ENCODE results near the gene ADAMTSL1. TPM values are rescaled to one million over a fixed set of nuclear protein-coding genes. Genes with fewer than 3 reads are reported as not detected.

Gene ADAMTSL1
- total RNA-seq, 1 donor from 2014 or later: not detected

DNA sequence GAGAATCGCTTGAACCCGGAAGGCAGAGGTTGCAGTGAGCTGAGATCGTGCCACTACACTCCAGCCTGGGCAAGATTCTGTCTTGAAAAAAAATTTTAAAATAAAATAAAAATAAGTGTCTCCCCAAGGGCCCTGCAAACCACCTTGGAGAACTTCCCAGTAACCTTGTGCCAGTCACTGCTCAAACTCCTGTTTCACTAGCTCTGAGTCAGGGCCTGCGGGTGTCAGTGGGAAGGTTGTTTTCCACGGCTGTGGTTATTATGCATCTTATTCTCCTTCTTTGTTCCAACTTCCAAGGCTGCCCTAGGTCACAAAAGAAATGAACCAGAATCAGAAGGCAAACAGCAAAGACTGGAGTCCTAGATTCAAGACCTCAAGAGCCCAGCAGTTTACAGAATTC lies 246.7 kb downstream of the ADAMTSL1 start:
- Mint-ChIP-seq H3K27me3 (ENCODE audit: insufficient read depth) (no peaks in the 10 kb centered on the region), H3K4me3 (no peak overlapping the region), H3K4me1 (ENCODE audit: low read depth) (no peaks in the 10 kb centered on the region), H3K9me3 (no peaks in the 10 kb centered on the region), H3K27ac (no peak overlapping the region), H3K36me3 (ENCODE audit: low read depth) (no peaks in the 10 kb centered on the region)
- DNase-seq (ENCODE audit: low spot score): no peak
- intact Hi-C loops (cut with micrococcal nuclease): no loop called here

DNA sequence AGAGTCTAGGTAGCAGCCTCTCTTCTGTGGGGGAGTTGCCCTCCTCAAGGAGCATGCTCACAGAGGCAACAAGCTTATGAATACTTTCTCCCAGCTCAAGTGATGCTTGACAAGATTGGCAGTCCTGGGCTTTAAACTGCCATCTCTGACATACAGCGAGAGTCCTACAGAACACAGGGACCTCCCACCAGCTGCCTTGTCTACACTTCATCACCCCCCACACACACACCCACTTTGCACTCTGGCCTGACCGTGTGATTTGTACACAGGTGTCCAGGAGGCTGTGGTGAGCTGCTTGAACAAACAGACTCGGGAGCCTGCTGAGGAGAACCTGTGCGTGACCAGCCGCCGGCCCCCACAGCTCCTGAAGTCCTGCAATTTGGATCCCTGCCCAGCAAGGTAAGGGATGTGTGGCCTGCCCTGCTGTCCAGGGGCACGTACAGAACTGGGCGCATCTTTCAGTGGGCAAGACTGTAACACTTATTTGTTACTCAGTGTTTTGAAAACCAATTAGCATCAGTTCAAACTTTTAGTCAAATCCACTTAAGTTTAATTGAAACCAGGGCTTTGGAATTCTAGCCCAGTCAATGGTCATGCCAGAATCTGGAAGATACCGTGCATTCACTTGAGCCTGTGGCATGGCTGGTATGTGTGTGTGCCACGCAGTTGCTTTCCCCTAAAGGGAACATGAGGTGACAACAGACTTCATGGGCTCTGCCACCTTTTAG lies 247.5 kb downstream of the ADAMTSL1 start:
- H3K4me1 Mint-ChIP-seq (ENCODE audit: low read depth): no peaks in the 10 kb centered on the region
- H3K9me3 Mint-ChIP-seq: no peaks in the 10 kb centered on the region
- no peaks in the 10 kb centered on the region for H3K36me3 Mint-ChIP-seq (ENCODE audit: low read depth)

DNA sequence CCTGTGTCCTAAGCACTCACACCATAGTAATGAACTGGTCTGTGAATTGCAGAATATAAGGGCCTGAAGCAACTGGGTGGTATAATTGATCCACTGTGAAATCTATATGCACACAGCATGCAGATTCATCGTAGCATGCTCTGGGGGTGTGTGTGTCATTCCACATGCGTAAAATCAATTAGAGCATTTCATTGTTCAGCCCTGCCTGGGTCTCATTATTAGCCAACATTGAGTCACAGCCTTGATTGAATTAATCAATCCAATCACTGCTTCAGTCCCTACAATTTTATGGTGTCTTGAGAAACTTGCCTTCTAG lies 248.0 kb downstream of the ADAMTSL1 start:
- no peak overlapping the region for H3K4me3 Mint-ChIP-seq
- H3K27me3 Mint-ChIP-seq (ENCODE audit: insufficient read depth): no peaks in the 10 kb centered on the region
- H3K4me1 Mint-ChIP-seq (ENCODE audit: low read depth): no peaks in the 10 kb centered on the region
- intact Hi-C loops (cut with micrococcal nuclease): no loop called here
- no peaks in the 10 kb centered on the region for H3K36me3 Mint-ChIP-seq (ENCODE audit: low read depth)
- H3K27ac Mint-ChIP-seq: no peak overlapping the region
- no peaks in the 10 kb centered on the region for H3K9me3 Mint-ChIP-seq
- no peak for DNase-seq (ENCODE audit: low spot score)

More for the DNA sequence above, 247.5 kb downstream of the ADAMTSL1 start:
- no peak overlapping the region for H3K27ac Mint-ChIP-seq
- DNase-seq (ENCODE audit: low spot score): no peak
- H3K4me3 Mint-ChIP-seq: no peak overlapping the region
- intact Hi-C loops (cut with micrococcal nuclease): no loop called here
- H3K27me3 Mint-ChIP-seq (ENCODE audit: insufficient read depth): no peaks in the 10 kb centered on the region

DNA sequence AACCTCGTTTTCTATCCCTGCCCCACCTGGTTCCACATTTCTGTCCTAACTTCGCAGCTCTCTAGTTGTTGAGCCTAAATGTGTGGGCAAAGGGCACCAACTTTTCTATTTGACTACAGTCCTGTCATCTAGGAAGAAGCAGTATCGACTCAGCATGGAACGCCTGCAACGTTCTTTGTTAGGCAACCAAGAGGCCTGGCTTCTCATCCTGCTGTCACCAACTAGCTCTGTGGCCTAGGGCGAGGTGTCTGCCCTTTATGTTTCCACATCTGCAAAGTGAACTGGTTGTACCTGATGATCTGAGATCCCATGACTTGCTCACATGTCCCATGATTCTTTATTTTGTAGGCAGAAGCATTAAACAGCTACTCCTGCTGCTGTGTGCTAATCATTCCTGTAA lies 248.9 kb downstream of the ADAMTSL1 start:
- Mint-ChIP-seq H3K36me3 (ENCODE audit: low read depth) (no peaks in the 10 kb centered on the region), H3K27me3 (ENCODE audit: insufficient read depth) (no peaks in the 10 kb centered on the region), H3K4me3 (no peak overlapping the region), H3K4me1 (ENCODE audit: low read depth) (no peaks in the 10 kb centered on the region), H3K27ac (no peak overlapping the region), H3K9me3 (no peaks in the 10 kb centered on the region)
- intact Hi-C loops (cut with micrococcal nuclease): no loop called here
- DNase-seq (ENCODE audit: low spot score): no peak

DNA sequence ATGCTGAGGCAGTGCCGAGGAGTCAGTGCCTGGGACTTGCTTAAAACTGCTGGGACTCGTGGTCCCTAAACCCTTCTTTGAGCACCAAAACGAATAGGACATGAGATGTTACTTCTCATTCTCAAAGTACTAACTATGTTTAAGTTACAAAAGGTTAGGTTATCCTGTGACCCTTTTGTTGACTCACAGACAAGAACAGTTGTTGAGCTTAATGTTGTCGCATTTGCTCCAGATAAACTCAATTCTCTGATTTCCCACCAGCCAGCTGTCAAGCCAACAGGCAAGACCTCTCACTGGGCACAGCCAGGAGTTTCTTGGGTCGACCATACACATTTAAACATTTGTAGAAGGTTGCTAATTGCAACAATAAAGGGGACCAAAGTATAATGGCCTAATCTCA lies 249.4 kb downstream of the ADAMTSL1 start:
- no peaks in the 10 kb centered on the region for H3K9me3 Mint-ChIP-seq
- H3K27me3 Mint-ChIP-seq (ENCODE audit: insufficient read depth): no peaks in the 10 kb centered on the region
- no peaks in the 10 kb centered on the region for H3K4me1 Mint-ChIP-seq (ENCODE audit: low read depth)
- no peaks in the 10 kb centered on the region for H3K36me3 Mint-ChIP-seq (ENCODE audit: low read depth)
- DNase-seq (ENCODE audit: low spot score): no peak
- intact Hi-C loops (cut with micrococcal nuclease): no loop called here
- H3K27ac Mint-ChIP-seq: no peak overlapping the region
- H3K4me3 Mint-ChIP-seq: no peak overlapping the region

DNA sequence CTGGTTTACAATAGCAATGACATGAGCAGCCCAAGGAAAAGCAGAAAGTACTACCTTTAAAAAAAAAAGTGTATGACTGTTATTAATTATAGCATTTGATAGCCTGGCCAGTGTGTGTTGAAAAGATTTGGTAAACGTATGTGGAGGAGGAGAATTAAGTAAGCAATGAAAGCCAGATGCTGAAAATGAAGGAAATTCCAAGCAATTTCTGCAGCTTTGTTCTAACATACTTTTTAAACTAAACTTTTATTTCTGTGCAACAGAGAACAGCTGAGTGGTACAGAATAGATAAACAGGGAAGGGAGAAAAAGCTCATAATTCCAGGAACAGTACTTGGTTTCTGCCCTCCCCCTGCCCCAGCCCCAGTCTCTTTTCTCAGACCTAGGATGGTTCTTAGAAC lies 252.6 kb downstream of the ADAMTSL1 start:
- H3K27me3 Mint-ChIP-seq (ENCODE audit: insufficient read depth): no peaks in the 10 kb centered on the region
- H3K9me3 Mint-ChIP-seq: no peaks in the 10 kb centered on the region
- no peak overlapping the region for H3K27ac Mint-ChIP-seq
- H3K4me3 Mint-ChIP-seq: no peak overlapping the region
- DNase-seq (ENCODE audit: low spot score): no peak
- no peaks in the 10 kb centered on the region for H3K4me1 Mint-ChIP-seq (ENCODE audit: low read depth)
- intact Hi-C loops (cut with micrococcal nuclease): no loop called here
- no peaks in the 10 kb centered on the region for H3K36me3 Mint-ChIP-seq (ENCODE audit: low read depth)

DNA sequence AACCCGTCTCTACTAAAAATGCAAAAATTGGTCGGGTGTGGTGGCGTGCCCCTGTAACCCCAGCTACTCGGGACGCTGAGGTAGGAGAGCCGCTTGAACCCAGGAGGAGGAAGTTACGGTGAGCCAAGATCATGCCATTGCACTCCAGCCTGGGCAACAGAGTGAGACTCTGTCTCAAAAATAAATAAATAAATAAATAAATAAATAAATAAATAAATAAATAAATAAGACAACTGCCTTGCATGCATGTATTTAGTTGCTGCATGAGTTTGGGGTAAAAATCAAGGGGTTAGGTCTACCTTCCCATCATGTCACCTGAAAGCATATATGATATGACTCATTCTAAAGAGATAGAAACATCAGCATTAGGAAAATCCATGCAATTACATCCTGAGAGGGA lies 254.0 kb downstream of the ADAMTSL1 start:
- intact Hi-C loops (cut with micrococcal nuclease): no loop called here
- Mint-ChIP-seq H3K27ac (no peak overlapping the region), H3K4me1 (ENCODE audit: low read depth) (no peaks in the 10 kb centered on the region), H3K4me3 (no peak overlapping the region), H3K27me3 (ENCODE audit: insufficient read depth) (no peaks in the 10 kb centered on the region), H3K36me3 (ENCODE audit: low read depth) (no peaks in the 10 kb centered on the region), H3K9me3 (no peaks in the 10 kb centered on the region)
- DNase-seq (ENCODE audit: low spot score): no peak

DNA sequence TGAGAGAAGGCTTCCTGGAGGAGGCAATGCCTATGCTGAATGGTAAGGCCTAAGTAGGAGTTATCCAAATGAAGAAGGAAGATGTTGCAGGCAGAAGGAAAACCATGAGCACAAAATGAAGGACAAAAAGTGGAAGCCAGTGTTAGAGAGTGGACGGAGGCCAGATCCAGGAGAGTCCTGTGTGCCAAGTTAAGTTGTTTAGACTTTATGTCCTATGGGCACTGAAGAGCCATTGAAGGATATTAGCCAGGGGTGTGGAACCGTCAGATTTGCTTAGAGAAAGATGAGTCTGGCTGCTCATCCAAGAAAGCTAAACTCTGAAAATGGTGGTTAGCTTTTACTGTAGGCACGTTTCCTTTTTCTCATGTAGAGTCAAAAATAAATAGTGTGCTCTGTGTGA lies 254.7 kb downstream of the ADAMTSL1 start:
- Mint-ChIP-seq H3K4me1 (ENCODE audit: low read depth) (no peaks in the 10 kb centered on the region), H3K27ac (no peak overlapping the region)
- DNase-seq (ENCODE audit: low spot score): no peak

DNA sequence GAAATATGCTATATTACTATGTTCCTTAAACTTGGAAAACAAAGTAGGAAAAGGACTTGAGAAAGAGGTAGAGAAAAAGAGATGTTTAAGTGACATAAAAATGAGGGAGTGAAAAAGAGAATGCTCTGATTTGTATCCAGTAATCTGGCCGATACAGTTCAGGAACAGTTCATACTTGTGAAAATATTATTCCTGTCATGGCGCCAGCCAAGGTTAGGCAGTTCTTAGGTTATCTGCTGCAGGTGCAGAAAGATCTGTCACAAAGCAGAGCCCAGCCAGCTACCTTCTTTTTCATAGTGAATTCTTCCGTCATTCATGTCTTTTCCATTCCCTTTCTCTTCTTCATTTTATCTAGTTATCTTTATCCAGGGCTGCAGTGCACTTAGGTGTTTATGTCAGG lies 256.3 kb downstream of the ADAMTSL1 start:
- Mint-ChIP-seq H3K4me3 (no peak overlapping the region), H3K9me3 (no peaks in the 10 kb centered on the region), H3K27me3 (ENCODE audit: insufficient read depth) (no peaks in the 10 kb centered on the region), H3K27ac (no peak overlapping the region), H3K36me3 (ENCODE audit: low read depth) (no peaks in the 10 kb centered on the region), H3K4me1 (ENCODE audit: low read depth) (no peaks in the 10 kb centered on the region)
- DNase-seq (ENCODE audit: low spot score): no peak
- intact Hi-C loops (cut with micrococcal nuclease): no loop called here

More for the DNA sequence above, 254.7 kb downstream of the ADAMTSL1 start:
- Mint-ChIP-seq H3K36me3 (ENCODE audit: low read depth) (no peaks in the 10 kb centered on the region), H3K27me3 (ENCODE audit: insufficient read depth) (no peaks in the 10 kb centered on the region), H3K4me3 (no peak overlapping the region), H3K9me3 (no peaks in the 10 kb centered on the region)
- intact Hi-C loops (cut with micrococcal nuclease): no loop called here

DNA sequence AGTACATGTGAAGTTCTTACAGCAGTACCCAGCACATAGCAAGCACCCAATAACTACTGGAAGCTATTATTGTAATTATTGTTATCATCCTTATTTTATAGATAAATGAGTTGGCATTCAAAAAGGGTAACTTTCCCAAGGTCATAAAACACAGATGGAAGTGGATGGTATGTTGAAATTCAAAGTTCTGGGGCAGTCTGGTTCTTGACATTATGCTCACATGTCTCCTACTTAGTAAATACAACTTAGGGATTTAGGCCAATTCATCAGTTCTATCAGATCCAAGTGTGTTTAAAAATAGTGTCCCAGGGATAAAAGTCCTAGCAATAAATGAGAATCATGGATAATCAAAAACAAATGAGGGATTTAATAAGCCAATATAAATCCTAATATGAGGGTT lies 265.2 kb downstream of the ADAMTSL1 start:
- no peaks in the 10 kb centered on the region for H3K4me1 Mint-ChIP-seq (ENCODE audit: low read depth)
- no peaks in the 10 kb centered on the region for H3K36me3 Mint-ChIP-seq (ENCODE audit: low read depth)
- H3K4me3 Mint-ChIP-seq: no peak overlapping the region
- no peaks in the 10 kb centered on the region for H3K9me3 Mint-ChIP-seq
- intact Hi-C loops (cut with micrococcal nuclease): no loop called here
- DNase-seq (ENCODE audit: low spot score): no peak
- peaks cover 2% of the 10 kb centered on the region for H3K27me3 Mint-ChIP-seq (ENCODE audit: insufficient read depth)
- no peak overlapping the region for H3K27ac Mint-ChIP-seq

DNA sequence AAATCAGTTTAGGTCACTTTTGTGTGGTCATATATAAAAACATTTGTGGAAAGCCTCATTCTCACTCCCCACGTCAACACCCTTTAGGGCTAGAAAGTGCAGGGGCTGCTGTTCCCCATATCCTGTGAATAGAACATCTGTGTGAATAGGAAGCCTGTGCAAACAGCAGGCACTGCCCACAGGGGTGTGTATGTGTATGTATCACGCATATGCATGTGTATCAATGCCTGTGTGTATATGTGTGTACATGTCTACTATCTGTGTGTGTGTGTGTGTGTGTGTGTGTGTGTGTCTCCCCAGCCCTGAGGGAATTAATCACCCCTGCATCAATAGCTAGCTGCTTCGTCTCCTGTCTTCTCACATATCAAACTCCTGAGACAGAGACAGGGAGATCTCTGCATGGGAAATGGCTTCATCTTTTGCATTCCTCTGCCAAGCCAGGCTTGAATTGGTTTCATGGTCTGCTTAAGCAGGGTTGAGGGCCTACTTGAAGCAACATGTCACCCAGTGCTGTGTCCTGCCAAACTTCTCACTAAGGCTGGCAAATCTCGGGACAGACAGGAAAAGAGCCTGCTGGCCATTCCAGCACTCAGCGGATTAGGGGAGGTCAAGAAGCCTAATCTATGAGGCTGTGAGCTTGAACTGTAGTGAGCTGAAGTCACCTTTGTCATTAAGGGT lies 265.8 kb downstream of the ADAMTSL1 start:
- Mint-ChIP-seq H3K9me3 (no peaks in the 10 kb centered on the region), H3K36me3 (ENCODE audit: low read depth) (no peaks in the 10 kb centered on the region), H3K4me3 (no peak overlapping the region), H3K27ac (no peak overlapping the region), H3K4me1 (ENCODE audit: low read depth) (no peaks in the 10 kb centered on the region), H3K27me3 (ENCODE audit: insufficient read depth) (peaks cover 8% of the 10 kb centered on the region)
- intact Hi-C loops (cut with micrococcal nuclease): no loop called here
- no peak for DNase-seq (ENCODE audit: low spot score)

DNA sequence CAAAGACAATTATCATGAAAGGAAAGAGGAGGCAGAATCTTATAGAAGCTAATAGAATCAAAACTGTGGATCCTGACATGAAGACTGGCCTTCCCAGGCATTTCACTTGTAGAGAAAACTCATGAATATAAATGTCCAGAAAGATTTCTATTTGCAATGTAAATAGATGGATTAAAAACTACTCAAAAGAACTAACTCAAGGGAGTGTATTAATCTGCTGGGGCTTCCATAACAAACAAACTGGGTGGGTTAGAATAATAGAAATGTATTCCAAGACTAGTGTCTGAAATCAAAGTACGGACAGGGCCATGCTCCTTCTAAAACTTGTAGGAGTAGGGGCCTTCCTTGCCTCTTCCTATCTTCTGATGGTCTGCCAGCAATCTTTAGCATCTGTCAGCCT lies 267.4 kb downstream of the ADAMTSL1 start:
- Mint-ChIP-seq H3K27me3 (ENCODE audit: insufficient read depth) (peaks cover 10% of the 10 kb centered on the region), H3K9me3 (no peaks in the 10 kb centered on the region), H3K4me3 (no peak overlapping the region), H3K4me1 (ENCODE audit: low read depth) (no peaks in the 10 kb centered on the region), H3K36me3 (ENCODE audit: low read depth) (no peaks in the 10 kb centered on the region), H3K27ac (no peak overlapping the region)
- intact Hi-C loops (cut with micrococcal nuclease): no loop called here
- no peak for DNase-seq (ENCODE audit: low spot score)

DNA sequence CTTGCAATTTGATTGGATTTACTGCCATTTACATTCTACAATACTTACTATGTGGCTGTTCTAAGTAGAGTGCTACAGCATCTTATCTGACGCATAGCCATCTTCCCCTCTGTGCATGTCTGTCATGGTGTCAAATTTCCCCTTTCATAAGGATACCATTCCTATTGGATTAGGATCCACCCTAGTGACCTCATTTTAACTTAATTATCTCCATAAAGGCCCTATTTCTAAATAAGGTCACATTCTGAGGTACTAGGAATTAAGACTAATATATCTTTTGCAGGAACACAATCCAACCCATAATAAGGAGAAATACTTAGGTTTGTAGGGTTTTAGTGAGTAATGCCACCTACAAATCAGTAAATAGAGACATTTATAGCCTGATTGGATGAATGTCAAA lies 268.0 kb downstream of the ADAMTSL1 start:
- no peak for DNase-seq (ENCODE audit: low spot score)
- intact Hi-C loops (cut with micrococcal nuclease): no loop called here
- Mint-ChIP-seq H3K4me1 (ENCODE audit: low read depth) (no peaks in the 10 kb centered on the region), H3K27me3 (ENCODE audit: insufficient read depth) (peaks cover 10% of the 10 kb centered on the region), H3K9me3 (no peaks in the 10 kb centered on the region), H3K27ac (no peak overlapping the region), H3K4me3 (no peak overlapping the region), H3K36me3 (ENCODE audit: low read depth) (no peaks in the 10 kb centered on the region)

DNA sequence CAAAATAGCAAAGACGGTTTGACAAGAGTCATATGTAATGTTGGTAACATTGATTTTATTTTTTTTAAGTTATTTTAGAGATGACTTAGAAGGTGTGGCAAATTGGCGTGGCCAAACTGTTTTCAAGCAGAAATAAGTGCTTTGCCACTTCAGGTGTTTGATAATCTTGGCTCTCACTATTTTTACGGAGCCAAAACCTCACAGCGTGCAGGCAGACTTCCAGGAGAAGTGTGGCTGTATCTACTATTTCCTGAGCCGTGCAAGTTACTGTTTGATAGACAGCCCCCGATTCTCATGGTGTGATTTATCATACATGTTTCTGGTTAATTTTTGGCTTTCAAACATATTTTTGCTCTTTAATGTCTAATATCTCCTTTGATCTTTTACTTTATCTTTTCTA lies 269.5 kb downstream of the ADAMTSL1 start:
- Mint-ChIP-seq H3K4me3 (no peak overlapping the region), H3K27me3 (ENCODE audit: insufficient read depth) (peaks cover 10% of the 10 kb centered on the region), H3K27ac (no peak overlapping the region), H3K36me3 (ENCODE audit: low read depth) (no peaks in the 10 kb centered on the region), H3K9me3 (no peaks in the 10 kb centered on the region), H3K4me1 (ENCODE audit: low read depth) (no peaks in the 10 kb centered on the region)
- no peak for DNase-seq (ENCODE audit: low spot score)
- intact Hi-C loops (cut with micrococcal nuclease): no loop called here
